GM18951 (cell line): ENCODE measurements around the gene ABCG1.

Experiments used
- POLR2A ChIP-seq: IDR thresholded peaks from 4 replicates; pipeline ENCODE4 v1.6.1; 2011; ENCODE audit warnings: mild to moderate bottlenecking; ENCODE audit not compliant: insufficient read length, insufficient read depth; ENCODE audit errors: extremely low read depth
- in situ Hi-C: fragments of 300-500 bp; cut with MboI; formaldehyde crosslinking; loops from one replicate; pipeline ENCODE4 v1.12.0; 2022; ENCODE audit warnings: low sequenced_read_pairs, mixed read lengths, inconsistent platforms; ENCODE audit not compliant: unreplicated experiment

ABCG1 gene

DNA sequence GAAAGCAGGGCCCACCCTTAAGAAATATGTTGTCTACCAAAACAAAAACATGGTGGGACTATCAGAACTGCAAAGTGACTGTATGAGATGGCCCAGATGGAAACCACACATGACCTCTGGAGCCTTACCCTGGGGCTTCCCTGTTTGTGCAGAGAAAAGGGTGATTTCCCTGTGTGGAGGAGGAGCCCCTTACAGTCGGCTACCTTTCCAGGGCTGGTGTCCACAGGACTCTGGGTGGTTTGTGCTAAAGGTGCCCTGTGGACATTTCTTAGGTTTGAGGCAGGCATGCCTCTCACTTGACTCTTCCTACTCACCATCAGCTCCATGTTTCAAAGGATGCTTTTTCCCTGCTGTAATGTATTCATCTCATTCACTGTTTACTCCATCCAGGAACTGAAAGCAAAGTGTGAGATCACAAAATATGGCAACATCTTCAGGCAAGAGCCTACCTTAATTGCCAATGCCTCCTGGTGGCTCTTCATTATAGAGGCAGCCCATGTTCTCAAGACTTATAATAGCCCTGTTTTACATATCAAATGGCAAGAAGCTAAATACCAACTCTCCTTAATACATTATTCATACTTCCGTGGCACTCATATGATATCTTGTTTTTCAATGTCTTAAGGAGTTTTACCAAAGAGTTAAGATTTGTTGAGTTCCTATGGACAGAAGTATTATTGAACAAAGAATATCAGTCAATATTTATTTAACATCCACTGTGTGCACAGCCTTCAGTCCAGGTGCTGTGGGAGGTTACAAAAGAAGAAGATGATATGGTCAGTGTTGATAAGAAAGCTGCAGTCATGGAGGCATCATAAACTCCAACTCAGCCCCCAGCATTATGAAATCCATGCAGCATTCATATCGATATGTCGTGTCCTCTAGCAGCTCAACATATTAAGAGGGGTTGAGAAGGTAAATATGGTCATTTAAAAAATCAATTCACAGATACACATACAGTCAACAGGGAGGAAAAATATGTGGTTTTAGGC is 111.7 kb downstream of the ABCG1 start:
- in situ Hi-C loops = no loop called here
- TF ChIP-seq POLR2A = no peak

DNA sequence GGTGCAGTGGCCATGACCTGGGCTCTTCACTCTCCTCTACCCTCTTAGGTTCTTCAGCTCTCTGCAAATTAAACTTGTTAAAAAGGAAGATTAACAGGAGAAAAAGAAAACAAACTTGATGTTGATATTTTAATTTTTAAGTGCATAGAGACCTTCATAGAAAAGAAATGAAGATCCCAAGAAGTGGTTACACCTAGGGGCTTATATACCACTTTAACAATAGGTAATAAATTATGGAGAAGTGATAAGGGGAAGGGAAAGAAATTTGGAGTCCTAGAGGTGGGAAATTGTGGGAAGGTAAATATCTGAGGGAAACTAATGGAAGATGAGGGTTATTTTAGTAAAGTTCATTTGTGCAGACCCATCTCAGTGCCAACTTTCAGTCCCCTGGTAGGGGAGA is 112.7 kb downstream of the ABCG1 start:
- in situ Hi-C loops = no loop called here
- TF ChIP-seq POLR2A = no peak

DNA sequence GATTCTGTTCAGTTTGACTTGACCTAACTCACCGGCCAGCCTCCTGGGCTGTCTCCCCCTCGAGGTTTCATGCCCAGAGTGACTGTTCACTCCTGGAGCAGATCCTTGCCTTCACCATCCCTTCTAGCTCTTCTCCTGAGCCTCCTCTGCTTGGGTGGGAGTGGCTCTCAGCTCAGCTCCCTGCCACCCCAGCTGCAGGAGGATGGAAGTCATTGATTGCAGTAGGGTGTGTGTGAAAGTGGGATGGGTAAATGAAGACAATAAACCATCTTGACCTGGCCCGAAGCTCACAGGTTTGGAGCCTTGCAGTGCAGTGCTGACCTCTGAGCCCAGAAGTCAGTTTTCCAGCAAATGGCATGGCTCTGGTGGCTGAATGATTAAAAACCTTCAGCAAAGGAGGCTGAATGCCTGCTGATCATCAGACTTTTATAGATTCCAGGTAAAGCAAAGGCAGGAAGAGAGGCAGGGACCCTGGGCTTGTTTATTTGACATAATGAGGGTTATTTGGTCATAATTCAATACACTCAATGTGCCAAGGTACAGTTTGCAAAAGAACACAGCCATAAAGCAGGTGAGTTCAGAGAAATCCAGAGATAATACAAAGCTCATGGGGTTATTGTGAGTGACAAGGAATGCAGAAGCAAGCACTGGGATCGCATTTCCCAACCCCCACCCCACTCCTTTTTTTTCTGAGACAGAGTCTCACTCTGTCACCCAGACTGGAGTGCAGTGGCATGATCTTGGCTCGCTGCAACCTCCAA is 113.8 kb downstream of the ABCG1 start:
- no peak for TF ChIP-seq POLR2A
- in situ Hi-C loops = no loop called here

DNA sequence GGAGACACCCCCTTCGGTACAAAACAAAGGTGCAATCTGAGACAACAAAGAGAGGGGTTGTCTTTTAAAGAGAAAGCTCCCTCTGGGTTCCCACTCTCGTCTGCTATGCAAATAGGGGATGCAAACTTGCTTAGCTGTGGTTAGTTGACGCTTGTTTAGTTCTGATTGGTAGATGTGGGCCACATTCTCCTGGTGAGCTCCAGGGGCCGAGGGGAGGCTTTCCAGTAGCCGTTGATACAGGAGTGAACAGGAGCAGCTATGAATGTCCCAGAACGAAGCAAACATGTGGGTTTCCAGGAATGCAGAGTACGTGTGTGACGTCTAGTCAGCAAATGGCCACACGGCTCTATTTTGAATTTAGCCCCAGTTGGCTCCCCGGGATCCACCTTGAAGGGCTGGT is 117.1 kb downstream of the ABCG1 start:
- TF ChIP-seq POLR2A = no peak
- in situ Hi-C loops = no loop called here

DNA sequence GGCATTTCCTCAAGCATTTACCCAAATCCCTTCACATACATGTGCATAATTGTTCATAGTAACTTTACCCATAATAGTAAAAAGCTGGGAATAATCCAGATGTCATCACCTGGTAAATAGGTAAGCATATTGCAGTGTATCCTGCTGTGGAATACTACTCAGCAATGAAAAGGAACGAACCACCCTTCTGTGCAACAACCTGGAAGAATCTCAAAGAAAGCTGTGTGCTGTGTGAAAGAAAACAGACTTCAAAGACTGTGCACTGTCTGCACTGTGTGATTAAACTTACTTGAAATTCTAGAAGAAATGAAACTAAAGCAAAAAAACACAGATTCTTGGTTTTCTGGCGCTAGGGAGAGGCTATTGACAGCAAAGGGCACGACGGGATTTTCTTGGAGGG is 118.3 kb downstream of the ABCG1 start:
- in situ Hi-C loops = no loop called here

DNA sequence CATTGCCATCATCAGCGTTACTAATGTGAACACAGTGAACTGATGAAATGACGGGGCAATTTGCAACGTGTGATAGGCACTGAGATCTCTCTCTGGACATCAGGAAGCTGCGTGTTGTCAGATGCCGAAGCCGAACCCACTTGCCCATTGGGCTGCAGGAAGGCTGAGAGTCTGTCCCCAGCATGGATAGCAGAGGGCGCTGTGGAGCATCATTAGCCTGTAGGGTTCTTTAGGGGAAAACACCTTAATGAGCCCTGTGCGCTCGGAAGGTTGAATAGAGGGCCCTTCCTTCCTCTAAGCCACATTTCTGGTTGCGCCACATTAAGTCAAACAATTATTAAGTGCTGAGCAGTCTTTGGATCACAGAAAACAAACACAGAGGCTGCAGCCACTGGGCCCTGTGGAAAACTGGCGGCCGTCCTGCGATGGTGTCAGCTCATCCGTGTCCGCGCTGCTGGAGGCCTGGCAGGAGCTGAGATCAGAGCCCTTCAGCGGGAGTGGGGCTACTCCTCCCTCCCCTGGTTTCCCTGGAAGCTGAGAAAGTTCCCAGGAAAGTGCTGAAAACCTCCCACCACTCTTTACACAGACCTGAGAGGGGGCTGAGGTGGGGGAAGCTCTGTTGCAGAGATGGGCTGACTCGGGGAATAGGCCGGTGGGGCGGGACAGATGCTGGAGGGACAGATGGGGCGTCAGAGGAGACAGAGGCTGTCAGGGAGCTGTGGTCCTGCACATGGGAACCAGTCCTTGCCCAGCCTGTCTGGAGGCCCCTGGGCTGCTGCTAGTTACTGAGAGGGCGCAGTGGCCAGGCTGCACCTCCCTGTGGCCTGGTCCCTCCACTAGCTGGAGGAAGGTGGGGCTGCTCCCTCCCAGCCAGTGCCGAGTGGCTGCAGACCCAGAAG is 119.1 kb downstream of the ABCG1 start:
- in situ Hi-C loops = no loop called here
- TF ChIP-seq POLR2A = no peak

More for the DNA sequence above, 118.3 kb downstream of the ABCG1 start:
- TF ChIP-seq POLR2A = no peak

DNA sequence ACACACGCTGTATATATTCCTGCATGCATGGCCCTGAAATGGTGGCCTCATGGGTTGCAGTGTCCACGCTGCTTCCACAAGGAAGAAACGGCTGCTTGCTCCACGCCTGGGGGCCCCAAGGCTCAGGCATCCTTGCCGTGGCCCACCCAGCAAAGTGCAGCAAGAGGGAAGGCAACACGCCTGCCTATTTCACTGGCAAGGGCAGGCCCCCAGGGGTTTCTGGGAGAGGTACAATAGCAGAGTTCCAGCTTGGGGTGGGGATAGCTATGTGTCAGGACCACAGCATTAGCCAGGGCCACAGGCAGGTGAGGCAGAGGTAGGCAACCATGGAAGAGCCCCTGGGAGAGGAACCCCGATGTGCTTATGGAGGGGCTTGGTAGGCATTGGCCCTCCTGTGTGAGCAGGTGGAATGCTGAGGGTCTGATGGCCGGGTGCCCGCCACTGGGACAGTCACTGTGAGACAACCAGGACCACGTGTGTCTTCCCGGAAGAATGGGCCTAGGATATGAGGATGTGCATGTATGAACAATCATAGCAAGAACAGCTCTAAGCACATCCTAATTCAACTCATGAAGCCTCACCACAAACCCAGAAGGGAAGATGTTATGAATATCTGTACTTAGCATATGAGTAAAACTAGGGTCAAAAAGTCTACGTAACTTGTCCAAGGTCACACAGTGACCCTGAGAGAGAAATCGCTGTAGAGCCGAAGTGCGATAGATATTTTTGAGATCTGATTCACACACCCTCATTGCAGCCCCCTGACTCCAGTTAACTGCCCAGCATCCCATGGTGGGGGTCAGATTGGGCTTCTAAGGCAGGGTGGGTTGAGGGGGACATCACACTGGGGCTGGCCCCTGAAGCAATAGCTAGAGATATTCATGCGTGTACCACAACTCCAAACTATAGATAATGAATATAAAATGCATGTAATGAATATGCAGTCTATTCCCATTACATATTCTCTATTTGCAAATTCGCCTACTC is 120.1 kb downstream of the ABCG1 start:
- in situ Hi-C loops = no loop called here
- no peak for TF ChIP-seq POLR2A

DNA sequence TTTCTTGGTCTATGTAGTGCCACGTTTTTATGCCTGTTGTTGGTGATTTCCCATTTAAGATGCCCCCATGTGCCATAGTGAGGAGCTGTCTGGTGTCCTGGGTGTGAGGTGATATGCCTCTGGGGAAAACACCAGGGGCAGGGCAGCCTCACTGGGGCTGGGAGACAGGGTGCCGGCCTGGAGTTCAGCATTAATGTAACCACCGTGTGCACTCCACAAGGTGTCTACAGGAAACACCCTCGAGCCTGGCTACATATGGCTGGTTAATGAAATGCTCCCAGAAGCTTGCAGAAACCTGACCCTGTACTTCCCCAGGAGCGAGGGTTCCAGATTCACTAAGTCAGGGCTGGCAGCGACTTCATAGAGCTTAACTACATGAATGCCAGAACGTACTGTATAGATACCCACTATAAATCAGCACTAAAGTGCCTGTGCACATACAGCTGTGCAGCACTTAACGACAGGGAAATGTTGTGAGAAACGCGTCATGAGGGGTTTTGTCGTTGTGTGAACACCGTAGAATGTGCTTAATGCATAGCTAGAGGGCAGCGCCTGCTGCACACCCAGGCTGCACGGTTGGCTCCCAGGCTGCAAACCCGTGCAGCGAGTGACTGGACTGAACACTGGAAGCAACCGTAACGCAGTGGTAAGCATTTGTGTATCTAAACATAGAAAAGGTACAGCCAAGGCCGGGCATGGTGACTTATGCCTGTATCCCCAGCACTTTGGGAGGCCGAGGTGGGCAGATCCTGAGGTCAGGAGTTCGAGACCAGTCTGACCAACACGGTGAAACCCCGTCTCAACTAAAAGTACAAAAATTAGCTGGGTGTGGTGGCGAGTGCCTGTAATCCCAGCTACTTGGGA is 121.5 kb downstream of the ABCG1 start:
- in situ Hi-C loops = no loop called here
- no peak for TF ChIP-seq POLR2A

DNA sequence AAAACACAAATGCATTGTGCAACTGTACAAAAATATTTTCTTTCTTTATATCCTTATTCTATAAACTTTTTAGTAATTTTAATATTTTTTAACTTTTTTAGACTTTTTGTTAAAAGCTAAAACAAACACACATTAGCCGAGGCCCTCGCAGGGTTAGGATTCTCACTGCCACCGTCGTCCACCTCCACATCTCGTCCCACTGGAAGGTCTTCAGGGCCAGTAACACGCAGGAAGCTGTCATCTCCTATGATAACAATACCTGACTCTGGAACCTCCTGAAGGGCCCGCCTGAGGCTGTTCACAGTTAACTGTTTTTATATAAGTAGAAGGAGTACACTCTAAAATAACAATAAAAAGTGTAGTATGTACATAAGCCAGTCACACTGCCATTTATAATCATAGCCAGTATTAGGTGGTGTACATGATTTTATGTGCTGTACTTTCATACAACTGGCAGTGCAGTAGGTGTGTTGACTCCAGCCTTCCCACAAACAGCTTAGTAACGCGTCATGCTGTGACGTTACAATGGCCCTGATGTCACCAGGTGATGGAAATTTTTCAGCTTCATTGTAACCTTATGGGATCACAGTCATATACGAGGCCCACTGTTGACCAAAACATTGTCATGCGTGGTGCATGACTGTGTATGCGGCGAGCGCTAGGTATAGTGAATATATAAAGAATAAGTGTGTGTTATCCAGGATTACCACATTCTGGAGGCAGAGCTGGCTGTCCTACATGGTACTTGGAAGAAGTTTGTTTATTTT is 123.0 kb downstream of the ABCG1 start:
- in situ Hi-C loops = no loop called here

DNA sequence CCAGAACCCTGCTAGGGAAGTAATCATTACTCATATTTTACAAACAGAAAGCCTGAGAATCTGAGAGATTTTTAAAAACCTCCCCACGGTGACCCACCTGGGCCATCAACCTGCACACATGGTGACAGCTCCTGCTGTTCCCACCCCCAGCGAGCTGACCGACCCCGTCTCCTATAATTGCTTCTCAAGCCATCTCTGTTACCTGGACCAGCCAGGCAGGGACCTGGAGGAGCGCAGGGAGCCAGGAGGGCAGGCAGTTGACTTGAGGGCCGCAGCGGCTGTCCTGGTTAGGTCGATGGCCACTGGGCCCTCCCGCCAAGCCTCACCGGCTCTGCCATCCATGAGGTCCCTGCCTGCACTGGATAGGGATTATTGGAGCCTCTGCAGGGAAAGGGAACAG is 124.2 kb downstream of the ABCG1 start:
- no peak for TF ChIP-seq POLR2A
- in situ Hi-C loops = no loop called here

More for the DNA sequence above, 123.0 kb downstream of the ABCG1 start:
- no peak for TF ChIP-seq POLR2A
